Esophagus muscularis mucosa (tissue), 3 donors: ENCODE data around the gene MRLN.

Experiments
- POLR2A ChIP-seq: fragments of 450-650 bp; IDR thresholded peaks from one replicate; pipeline ENCODE4 v1.6.1; 2017; ENCODE audit warnings: antibody characterized with exemption, moderate library complexity, mild to moderate bottlenecking, low read depth
- TF ChIP-seq, protein P1 (sequence below), 3 experiments: fragments of 200-600 bp in 2 of 3; fragments of 450-650 bp in 1 of 3; sonication (generic) in 2 of 3; IDR thresholded peaks; one replicate each; pipeline ENCODE4 v1.5.1; 2017 to 2019; ENCODE audit warnings: antibody characterized with exemption in 3 of 3, mild to moderate bottlenecking in 2 of 3, moderate library complexity in 1 of 3

GRCh38 chr10:59750155-59750945 lies 2.9 kb downstream of the MRLN start:
- TF ChIP-seq POLR2A, result no peak
- TF ChIP-seq, protein P1, sequence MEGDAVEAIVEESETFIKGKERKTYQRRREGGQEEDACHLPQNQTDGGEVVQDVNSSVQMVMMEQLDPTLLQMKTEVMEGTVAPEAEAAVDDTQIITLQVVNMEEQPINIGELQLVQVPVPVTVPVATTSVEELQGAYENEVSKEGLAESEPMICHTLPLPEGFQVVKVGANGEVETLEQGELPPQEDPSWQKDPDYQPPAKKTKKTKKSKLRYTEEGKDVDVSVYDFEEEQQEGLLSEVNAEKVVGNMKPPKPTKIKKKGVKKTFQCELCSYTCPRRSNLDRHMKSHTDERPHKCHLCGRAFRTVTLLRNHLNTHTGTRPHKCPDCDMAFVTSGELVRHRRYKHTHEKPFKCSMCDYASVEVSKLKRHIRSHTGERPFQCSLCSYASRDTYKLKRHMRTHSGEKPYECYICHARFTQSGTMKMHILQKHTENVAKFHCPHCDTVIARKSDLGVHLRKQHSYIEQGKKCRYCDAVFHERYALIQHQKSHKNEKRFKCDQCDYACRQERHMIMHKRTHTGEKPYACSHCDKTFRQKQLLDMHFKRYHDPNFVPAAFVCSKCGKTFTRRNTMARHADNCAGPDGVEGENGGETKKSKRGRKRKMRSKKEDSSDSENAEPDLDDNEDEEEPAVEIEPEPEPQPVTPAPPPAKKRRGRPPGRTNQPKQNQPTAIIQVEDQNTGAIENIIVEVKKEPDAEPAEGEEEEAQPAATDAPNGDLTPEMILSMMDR (IDR thresholded peaks at IDR 0.05), result no peak
